Ramos (cell line): Measurements from ENCODE around the gene ANAPC16.

Experiments
- in situ Hi-C: fragments of 300-500 bp; cut with MboI; formaldehyde crosslinking; loops from one replicate; pipeline ENCODE4 v1.14.3; 2022; ENCODE audit warnings: low sequenced_read_pairs; ENCODE audit not compliant: unreplicated experiment

ANAPC16 gene

GRCh38 chr10:72260239-72260975 is 44.6 kb downstream of the ANAPC16 start:
- in situ Hi-C loops: no loop called here

DNA sequence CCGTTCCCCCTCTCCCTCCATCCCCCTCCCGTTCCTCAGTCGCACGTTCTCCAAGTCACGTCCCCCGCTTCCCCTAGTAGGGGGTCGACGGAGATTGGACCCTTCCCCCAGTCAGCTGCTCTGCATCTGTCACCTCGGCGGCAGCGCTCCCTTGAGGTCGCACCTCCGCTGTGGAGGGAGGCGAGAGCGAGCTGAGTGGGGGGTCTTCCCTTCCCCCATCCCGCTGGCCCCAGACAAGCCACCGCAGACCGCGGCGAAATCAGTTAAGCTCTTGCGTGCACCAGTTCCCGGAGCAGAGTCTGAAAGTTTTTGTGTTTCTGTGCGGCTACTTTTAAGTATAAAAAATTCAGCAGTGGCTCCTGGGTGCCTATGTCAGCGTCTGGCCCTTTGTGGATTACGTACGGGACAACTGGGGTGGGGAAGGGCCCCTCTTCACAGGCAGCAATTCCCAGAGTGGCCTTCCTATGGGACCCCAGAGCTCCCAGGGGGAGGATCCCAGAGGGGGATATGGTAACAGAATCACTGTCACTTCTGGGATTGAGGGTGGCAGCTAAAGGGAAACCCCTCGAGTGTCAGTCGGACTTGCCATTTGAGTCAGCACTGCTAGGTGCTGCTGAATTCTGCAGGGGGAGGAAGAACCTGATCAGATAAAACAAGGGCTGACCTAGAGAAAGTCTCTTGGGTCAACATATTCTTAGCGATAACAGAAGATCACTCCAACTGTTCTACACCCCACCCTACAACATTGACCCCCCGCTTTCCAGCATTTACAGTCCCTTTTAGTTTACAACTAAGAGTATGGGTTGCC is 45.4 kb downstream of the ANAPC16 start:
- in situ Hi-C loops: no loop called here

DNA sequence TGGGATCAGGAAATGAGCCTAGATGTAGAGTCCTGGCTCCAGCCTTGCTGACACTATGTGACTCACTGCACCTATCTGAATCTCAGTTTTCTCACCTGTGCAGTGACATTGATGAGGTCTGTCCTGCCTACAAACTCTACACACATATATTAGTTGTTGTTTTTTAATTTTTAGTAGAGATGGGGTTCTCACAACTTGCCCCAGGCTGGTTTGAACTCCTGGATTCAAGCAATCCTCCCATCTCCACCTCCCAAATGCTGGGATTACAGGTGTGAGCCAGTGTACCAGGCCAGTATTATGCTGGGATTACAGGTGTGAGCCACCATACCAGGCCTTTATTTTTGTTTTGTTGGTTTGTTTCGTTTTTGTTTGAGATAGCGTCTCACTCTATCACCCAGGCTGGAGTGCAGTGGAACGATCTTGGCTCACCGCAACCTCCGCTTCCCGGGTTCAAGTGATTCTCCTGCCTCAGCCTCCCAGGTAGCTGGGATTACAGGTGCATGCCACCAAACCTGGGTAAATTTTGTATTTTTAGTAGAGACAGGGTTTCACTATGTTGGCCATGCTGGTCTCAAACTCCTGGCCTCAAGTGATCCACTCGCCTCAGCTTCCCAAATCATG is 46.1 kb downstream of the ANAPC16 start:
- in situ Hi-C loops: no loop called here

DNA sequence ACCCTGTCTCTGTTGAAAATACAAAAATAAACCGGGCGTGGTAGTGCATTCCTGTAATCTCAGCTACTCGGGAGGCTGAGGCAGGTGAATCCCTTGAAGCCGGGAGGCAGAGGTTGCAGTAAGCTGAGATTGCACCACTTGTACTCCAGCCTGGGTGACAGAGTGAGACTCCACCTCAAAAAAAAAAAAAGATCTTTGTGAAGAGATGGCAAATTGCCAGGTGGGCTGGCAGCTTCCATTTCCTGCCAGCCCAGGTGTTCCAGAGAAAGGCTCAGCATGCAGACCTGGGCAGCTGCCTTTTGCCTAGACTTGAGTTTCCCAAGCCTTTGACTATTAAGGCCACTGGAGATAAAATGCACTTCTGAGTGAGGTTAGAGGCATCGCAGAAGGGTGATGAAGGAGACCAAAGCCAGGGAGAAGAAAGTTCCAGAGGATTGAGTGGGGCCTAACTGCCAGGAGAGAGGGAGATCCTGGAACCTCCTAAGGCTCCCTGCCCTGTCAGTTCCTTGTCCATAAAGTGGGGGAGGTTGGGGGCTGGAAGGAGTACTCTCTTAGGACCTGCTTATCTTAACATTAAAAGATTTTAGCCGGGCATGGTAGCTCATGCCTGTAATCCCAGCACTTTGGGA is 47.9 kb downstream of the ANAPC16 start:
- in situ Hi-C loops: no loop called here

GRCh38 chr10:72264536-72264935 is 48.7 kb downstream of the ANAPC16 start:
- in situ Hi-C loops: no loop called here

DNA sequence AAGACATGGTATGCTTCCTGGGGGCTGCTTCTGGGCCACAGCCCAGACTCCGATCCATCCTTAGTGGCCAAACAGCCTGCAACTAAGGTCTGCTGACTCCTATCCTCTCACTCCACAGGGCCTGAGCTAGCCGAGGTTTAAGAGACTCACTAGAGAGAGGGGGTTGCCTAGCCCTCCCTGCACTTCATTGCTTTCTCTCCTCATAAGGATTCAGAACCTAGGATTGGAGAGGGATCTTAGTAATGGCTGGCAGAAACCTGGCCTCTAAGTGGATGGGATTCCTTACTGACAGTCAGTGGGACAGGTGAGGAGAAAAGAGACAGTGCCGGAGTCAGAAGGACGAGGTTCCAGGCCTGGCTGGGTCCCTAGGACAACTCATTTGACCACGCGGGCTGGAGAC is 49.7 kb downstream of the ANAPC16 start:
- in situ Hi-C loops: loop anchor here (5.0 kb wide), 1 partner anchor 62 kb away; no protein-coding TSS in a partner anchor

DNA sequence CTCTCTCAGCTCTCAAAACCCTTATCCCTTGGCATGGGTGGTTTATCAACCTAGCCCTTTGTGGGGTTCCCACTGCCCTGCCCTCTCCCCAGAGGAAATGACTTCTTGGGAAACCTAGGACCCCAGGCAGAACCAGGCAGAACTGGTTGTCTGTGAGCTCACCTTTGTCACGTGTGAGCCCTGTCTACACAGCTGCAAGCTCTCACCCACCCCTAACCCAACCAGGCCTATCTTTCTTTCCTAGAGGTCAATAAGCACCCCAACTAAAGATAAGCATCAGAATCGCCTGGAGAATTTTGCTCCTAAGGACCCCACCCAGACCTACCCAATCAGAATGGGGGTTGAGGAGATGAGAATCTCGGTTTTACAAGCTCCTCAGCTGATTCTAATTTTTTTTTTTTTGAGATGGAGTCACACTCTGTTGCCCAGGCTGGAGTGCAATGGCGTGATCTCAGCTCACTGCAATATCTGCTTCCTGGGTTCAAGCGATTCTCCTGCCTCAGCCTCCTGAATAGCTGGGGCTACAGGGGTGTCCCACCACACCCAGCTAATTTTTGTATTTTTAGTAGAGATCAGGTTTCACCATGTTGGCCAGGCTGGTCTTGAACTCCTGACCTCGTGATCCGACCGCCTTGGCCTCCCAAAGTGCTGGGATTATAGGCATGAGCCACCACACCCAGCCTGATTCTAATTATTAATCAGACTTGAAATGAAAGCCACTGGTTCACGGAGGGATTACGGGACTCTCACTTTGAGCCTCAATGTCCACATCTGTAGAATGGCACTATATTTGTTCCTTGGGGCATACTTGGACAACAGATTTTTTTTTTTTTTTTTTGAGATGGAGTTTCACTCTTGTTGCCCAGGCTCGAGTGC is 50.4 kb downstream of the ANAPC16 start:
- in situ Hi-C loops: loop anchor here (5.0 kb wide), 1 partner anchor 61 kb away; no protein-coding TSS in a partner anchor

- in situ Hi-C loops: loop anchor here (5.0 kb wide), 1 partner anchor 60 kb away; no protein-coding TSS in a partner anchor
Measured at GRCh38 chr10:72267381-72267780, 51.6 kb downstream of the ANAPC16 start.

DNA sequence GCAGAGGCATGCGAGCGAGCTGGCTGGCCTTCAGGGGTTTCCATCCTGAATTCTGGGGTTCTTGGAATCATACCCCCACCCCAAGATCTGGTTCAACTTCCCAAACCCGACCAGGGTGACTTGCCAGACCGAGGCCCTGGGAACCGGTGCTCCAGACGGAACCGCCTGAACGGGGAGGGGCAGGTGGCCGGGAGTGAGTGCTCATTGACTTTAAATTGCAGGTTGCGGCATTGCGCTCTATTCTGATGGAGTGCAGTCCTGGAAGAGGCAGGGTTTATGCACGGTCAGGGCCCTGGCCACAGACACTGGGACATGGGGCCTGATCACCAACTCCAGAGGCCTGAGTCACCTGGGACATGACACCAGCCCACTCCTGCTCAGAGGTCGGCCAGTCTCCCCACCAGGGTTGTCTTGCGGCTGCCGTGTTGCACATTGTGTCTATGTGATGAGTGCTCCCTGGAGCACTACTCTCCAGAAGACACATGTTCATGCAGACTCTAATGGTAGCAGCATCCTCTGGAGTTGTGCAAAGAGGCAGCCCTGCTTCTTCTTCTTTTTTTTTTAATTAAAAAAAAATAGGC is 52.1 kb downstream of the ANAPC16 start:
- in situ Hi-C loops: loop anchor here (5.0 kb wide), 1 partner anchor 59 kb away; no protein-coding TSS in a partner anchor

DNA sequence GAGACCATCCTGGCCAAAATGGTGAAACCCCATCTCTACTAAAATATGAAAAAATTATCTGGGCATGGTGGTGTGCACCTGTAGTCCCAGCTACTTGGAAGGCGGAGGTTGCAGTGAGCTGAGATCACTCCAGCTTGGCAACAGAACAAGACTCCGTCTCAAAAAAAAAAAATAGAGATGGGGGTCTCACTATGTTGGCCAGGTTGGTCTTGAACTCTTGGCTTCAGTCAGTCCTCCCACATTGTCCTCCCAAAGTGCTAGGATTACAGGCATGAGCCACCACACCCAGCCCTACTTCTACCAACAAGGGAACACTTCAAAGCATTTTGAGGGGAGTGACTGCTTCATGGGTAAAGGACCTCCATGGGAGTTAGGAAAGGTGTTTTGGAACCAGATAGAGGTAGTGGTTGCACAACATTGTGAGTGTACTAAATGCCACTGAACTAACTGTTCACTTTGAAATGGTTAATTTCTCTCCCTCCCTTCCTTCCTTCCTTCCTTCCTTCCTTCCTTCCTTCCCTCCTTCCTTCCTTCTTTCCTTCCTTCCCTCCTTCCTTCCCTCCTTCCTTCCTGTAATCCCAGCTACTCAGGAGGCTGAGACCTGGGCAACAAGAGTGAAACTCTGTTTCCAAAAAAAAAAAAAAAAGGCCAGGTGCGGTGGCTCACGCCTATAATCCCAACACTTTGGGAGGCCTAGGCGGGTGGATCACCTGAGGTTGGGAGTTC is 52.8 kb downstream of the ANAPC16 start:
- in situ Hi-C loops: loop anchor here (5.0 kb wide), 1 partner anchor 59 kb away; no protein-coding TSS in a partner anchor

GRCh38 chr10:72270607-72271281 is 54.9 kb downstream of the ANAPC16 start:
- in situ Hi-C loops: no loop called here

DNA sequence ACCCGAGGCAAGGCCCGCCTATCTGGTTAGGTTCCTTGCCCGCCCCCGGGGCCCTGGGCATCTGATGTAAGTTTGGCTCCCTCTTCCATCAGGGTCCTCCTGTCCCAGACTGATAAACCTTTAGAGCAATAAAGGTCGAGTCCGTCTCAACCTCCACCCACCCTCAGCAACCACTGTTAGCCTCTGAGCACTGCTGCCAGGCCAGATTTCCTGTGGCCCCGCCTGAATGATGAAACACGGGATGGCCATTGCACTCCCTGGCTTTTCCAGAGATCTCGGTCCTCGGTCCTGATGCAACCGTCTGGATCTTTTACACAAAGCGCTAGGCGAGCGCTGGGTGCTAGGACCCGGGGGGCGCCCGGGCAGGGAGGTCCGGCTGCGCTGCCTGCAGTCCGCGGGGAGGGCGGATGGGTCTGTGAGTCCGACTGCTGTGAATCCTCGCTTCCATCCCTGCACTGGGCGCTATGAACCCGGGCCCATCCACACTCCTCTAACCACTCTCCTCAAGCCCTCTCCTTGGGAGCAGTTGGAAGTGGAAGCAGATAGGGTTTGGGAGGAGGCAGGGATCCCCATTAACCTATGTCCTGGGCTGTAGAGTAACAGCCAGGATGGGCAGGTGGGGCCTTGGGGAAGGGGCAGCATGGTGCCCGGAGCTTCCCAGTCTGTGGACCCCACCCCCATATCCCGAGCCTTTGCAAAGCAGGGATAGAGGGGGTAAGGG is 57.0 kb downstream of the ANAPC16 start:
- in situ Hi-C loops: no loop called here

DNA sequence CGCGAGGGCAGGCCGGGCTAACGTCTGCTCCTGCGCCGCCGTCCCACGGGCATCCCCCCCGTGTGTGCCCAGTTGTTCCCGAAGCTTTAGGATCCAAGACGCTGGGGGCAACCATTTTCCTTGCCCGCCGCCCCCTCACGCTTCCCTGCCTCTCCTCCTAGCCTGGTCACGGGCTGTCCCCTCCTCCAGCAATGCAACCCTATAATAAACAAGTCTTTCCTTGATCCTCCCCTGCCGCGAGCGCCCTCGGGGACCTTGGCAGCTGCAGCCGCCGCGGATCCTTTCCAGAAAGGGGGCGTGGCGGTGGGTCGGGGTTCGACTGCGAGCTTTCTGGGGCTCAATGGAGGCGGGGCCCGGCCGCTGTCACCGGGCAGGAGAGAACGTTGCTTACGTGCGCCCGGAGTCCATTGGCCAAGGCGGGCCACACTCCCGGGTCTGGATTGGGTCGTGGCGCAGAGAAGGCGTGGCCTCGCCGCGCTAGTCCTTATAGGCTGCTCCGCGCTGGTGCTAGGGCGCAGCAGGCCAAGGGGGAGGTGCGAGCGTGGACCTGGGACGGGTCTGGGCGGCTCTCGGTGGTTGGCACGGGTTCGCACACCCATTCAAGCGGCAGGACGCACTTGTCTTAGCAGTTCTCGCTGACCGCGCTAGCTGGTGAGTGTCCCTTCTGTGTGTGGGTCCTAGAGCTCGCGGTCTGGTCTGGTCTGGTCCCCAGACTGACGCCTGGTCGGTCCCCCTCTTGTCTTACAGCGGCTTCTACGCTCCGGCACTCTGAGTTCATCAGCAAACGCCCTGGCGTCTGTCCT is 57.8 kb downstream of the ANAPC16 start, which contains the start of gene DDIT4:
DDIT4 (plus strand) TSS at position 515 of the 803 bp plus-strand sequence. CDS start 293 bp downstream, outside the sequence.
- in situ Hi-C loops: no loop called here

GRCh38 chr10:72274213-72274729 is 58.5 kb downstream of the ANAPC16 start:
- in situ Hi-C loops: no loop called here

- in situ Hi-C loops: no loop called here
Measured at GRCh38 chr10:72274730-72275350, 59.0 kb downstream of the ANAPC16 start.
